HG03558 (cell line): ENCODE data around the gene FBXO21.
"Not testable (repeated sequence)": the region's sequence is repeated elsewhere in the genome, so short reads cannot be mapped to it uniquely, and the experiment has no call there.

Experiments used
- ATAC-seq: cut with Tn5 transposase; IDR thresholded peaks from one replicate; pipeline ENCODE4 v1.9.1; 2021; ENCODE audit warnings: moderate number of reproducible peaks; ENCODE audit not compliant: unreplicated experiment; ENCODE audit errors: extremely low read depth

The FBXO21 gene, protein sequence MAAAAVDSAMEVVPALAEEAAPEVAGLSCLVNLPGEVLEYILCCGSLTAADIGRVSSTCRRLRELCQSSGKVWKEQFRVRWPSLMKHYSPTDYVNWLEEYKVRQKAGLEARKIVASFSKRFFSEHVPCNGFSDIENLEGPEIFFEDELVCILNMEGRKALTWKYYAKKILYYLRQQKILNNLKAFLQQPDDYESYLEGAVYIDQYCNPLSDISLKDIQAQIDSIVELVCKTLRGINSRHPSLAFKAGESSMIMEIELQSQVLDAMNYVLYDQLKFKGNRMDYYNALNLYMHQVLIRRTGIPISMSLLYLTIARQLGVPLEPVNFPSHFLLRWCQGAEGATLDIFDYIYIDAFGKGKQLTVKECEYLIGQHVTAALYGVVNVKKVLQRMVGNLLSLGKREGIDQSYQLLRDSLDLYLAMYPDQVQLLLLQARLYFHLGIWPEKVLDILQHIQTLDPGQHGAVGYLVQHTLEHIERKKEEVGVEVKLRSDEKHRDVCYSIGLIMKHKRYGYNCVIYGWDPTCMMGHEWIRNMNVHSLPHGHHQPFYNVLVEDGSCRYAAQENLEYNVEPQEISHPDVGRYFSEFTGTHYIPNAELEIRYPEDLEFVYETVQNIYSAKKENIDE

DNA sequence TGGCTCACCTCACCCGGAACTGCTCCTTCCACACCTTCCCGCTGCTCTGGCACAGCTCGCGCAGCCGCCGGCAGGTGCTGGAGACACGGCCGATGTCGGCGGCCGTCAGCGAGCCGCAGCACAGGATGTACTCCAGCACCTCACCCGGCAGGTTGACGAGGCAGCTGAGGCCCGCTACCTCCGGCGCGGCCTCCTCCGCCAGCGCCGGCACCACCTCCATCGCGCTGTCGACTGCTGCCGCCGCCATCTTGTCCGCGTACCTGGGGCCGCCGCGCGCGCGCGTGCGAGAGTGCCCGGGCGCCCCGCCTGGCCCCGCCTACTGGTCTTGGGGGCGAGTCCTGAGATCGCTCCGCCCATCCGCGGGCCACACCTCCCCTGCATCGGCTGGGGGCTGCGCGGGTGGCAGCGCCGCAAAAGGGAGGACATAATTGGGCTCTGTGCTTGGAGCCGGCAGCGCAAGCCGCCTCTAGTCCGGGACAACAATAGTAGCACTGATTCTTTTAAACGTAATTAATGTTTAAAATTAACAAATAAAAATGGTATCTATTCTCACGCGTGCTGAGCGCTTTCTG, at the start of gene FBXO21:
Gene FBXO21 (minus strand): TSS at position 261 of the 572 bp plus-strand sequence. CDS start 14 bp downstream, at position 247.
- ATAC-seq, result peak; percentile 65

DNA sequence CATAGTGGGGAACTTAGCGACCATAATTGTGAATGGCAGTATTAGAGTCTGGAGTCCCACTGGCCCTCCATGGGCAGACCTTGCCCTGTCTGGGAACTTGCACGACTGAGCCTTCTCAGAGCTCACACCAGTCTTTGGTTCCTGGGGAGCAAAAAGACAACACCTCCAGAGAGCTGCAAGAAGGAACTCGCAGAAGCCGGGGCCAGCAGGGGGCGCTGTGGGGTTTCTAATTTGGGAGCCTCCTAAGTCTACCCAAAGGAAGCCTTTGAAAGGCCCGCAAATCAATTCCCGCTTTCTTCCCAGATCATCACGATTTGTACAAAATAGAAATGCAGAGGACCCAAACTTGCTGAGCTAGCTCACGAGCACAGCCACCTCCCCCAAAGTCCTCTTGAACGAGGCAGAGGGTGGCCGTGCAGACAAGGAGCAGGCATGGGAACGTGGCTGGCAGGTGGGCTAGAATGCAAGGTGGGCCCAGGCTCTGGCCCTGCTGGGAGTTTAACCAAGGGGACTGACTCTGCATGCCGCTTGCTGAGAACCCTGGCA, 46.3 kb upstream of the FBXO21 start:
- ATAC-seq, result no peak

DNA sequence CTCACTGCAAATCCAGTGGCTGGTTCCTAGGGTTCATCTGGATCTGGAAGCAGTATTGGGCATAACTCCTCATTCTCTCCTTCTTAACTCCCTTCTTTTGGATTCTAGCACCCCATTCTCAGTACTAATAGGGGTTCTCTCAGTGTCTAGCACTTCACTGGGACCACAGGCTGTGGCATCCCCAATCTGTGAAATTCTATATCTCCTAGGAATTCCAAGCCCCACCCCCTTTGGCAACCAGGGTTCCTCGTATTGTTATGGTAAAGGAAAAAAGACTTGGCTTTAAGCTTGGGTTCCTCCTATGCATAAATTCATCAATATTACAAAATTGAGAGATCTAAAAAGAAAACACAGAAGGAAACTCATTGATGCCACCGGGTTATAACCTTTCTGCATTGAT, 45.0 kb upstream of the FBXO21 start:
- no peak for ATAC-seq

DNA sequence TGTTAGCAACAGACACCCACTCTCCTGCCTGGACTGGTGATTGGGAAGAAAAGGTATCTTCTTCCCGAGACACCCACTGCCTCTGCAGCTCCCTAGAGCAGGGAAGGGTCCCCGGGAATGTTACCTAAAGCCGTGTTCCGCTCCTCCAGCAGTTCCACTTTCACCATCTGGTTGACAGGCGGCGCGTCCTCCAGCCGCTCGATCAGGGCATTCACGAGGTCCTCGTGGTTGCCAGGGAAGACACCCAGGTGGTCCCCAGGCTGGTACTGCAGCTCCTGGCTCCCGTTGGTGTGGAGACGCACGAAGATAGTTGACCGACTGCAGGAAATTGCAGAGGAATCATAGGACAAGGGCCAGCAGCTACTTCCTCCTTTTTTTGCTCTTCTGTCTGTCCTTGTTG, 44.2 kb upstream of the FBXO21 start:
- no peak for ATAC-seq

DNA sequence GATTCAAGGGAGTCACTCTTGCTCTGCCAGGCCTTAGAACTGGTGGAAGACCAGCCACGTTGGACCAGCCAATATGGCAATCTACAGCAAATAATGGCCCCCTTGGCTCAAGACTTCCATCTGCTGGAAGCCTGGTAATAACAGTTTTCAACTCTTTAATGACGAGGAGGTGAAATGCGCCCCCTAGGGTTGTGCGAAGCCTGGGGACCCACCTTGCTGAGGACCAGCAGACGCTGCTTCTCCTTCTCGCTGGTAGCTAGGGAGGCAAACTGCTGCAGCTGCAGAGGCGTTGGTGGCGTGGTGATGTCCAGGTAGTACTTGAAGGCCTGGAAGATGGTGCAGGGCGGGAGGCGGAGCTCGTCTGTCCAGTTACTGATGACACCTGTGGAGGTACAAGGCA, 41.5 kb upstream of the FBXO21 start:
- no peak for ATAC-seq

DNA sequence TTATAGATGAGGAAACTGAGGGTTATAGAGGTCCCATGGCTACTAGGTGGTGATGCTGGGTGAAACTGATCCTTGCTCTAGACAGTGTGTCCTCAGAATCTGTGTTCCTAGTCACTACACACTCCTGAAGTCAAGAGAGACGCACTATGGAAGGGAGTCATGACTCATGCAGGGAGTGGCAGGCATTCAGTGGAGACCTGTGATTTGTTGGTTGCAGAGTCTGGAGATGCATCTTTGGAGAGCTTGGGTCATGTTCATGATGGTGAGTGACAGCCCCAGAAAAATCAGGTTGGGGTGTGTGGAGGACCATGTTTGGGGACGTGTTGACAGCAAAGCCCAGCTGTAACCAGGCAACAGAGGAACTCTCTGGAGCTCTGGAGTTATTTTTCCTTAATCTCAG, 38.0 kb upstream of the FBXO21 start:
- ATAC-seq, result no peak

DNA sequence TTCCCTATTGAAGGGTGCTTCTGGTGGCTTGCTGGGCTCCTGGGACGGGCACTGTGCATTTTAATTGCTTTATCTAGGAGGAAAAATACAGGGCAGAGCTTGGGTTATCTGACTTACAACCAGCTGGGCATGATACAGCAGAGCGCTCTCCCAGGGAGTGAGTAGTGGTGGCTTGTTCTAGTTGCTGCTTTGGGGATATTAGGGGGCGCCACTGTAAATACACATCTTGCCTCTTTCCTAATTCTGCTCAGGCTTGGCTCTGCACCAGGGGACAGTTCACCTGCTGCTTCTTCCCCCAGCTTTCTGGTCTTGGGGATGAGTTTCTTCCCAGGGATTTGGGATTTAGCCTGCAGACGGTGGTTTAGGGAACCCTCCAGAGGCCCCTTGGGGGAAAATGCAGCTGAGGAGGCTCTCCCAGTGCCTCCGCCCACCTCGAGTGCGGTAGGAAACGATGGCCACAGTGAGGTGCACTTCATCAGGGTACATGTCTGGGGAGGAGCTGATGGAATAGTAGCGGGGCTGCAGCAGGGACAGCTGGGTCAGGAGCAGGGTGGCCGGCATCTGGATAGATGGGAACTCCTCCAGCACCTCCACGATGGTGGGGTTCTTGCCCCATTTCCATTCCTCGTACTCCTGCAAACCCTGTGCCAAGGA, 36.9 kb upstream of the FBXO21 start:
- ATAC-seq, result no peak

DNA sequence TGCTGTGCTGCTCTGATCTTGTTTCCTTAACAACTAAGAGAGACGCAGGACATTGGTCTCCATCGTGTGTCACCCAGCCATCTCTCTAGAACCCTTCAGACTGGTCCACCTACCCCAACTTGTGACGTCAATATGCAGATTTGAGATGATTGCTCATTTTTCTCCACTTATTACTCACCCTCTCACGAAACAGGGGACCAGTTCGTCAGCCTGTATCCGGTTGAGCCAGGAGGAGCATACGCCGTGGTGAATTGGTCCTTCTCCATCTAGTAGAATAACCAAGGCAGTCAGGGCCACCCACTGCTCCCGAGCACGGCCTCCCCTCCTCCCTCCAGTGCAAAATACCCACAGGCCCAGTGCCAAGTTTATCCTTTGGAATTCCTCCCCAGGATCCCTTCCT, 36.2 kb upstream of the FBXO21 start:
- no peak for ATAC-seq

DNA sequence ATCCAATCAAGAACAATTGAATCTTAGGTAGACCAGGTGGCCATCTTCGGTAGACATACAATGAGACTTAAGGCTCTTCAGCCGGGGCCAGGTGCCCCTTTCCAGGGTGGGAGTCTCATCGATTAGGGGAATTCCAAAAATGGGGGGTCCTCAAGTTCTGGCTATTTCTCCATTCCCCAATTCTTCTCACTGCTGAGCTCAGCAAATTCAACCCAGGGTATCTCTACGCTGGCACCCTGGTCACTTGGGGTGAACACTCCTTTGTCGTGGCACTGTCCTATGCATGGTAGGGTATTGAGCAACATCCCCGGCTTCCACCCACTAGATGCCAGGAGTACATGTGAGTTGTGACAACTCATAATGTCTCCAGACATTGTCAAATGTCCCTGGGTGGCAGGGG, 34.9 kb upstream of the FBXO21 start:
- no peak for ATAC-seq

DNA sequence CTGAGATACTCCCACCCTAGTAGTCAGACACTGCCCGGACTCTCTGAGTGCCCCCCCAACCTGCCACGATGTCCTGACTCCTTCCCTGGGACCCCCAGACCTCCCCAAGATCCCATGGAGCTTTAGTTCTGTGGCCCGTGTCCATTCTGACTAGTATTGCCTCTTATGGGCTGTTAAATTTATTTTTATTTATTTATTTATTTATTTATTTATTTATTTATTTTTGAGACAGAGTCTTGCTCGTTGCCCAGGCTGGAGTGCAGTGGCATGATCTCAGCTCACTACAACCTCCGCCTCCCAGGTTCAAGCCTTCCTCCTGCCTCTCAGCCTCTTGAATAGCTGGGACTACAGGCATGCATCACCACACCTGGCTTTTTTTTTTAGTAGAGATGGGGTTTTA, 30.7 kb upstream of the FBXO21 start:
- ATAC-seq, result not testable (repeated sequence)

DNA sequence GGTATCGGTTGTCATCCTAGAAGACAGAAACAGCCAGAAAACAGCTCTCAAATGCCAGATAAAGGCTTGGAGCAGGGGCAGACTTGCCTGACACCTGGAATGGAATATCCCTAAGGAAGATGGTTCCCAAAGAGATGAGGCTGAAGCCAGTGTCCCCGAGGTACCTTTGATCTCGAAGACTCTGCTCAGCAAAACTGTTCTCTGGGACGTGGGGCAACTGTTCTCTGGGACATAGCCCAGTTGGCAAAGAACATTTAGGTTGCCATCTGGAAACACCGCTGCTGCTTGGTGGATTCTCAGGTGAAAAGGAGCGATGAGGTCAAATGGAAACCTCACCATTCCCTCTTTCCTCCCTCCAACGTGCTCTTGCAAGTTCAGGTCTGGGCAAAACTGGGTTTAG, 27.9 kb upstream of the FBXO21 start:
- no peak for ATAC-seq

DNA sequence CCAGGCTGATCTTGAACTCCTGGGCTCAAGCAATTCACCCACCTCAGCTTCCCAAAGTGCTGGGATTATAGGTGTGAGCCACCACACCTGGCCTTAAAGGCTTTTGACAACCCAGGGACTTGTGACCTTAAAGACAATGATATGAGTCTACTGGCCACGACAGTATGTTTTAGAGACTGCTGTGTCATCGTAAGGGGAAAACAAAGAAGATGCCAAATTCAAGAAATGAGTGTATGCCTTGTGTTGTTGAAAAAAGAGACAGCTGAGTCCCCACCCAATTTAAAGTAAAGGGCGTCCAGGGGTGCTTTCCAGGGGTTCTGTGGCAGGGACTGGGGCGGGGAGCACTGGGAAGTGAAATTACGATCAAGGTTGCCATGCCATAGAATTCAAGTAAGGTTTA, 26.4 kb upstream of the FBXO21 start:
- no peak for ATAC-seq

DNA sequence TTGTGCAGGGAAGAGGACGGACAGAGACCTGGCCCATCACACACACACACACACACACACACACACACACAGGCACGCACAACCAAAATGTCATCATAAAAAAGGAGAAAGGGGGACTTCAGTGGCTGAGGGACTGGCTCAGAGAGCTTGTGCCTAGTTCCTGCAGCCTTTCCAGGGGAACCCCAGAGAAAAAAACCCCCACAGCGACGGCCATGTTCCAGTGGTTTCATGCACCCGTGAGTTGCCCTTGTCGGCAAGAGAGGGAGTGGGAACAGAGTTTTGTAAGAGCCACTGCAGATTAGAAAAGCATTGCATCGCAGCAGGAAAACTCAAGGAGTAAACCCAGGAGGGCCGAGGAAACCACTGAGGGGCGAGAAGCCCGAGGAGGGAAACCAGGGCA, 24.5 kb upstream of the FBXO21 start:
- ATAC-seq, result no peak

DNA sequence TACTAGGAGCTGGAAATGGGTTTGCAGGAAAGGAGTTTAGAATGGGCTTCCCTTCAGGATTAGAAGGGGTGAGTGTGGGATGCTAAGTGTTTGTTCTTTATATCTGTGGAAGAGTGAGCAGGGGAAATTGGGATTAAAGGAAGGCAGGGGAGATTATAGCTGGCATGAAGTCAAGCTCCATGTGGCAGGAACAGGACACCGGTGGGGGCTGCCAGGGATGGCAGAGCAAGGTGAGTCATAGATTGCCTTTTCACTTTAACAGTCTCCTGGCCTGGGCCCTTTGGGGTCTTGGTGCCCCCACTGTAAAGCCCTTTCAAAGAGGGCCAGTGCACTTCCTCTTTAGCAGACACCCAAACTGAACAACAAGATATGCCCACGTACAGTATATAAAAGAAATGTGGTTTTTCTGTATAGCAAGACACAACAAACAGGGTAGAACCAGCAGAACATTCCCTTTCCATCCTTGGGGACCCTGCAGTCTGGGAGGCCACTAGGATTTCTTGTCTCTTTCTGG, 23.1 kb upstream of the FBXO21 start:
- no peak for ATAC-seq

DNA sequence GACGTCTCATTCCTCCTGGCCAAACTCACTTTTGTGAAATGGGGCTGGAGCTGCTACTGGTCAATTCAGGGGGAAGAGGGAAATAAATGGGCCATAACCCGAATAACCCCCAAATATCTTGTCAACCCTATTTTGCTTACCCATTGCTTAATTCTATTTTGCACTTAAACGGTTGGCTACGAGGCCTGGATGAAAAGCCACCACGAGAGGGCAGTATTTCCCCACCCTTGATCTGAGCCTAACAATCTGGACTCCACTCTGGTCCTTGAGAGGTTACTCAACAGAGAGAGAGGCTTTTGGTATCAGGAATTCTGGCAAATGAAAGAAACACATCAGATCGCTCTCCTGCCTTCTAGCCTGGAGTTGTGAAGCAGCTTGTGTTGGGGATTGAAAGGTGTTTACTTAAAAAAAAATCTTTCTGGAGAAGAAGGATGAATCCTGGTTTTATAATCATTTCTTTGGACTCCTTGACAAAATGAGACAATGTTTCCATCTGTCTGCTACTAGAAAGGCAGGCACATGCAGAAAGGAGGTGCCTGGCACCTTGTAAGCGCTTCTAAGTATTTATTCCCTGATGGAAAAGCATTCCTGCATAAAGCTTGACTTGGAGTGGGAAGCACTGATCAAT, 22.4 kb upstream of the FBXO21 start:
- no peak for ATAC-seq

DNA sequence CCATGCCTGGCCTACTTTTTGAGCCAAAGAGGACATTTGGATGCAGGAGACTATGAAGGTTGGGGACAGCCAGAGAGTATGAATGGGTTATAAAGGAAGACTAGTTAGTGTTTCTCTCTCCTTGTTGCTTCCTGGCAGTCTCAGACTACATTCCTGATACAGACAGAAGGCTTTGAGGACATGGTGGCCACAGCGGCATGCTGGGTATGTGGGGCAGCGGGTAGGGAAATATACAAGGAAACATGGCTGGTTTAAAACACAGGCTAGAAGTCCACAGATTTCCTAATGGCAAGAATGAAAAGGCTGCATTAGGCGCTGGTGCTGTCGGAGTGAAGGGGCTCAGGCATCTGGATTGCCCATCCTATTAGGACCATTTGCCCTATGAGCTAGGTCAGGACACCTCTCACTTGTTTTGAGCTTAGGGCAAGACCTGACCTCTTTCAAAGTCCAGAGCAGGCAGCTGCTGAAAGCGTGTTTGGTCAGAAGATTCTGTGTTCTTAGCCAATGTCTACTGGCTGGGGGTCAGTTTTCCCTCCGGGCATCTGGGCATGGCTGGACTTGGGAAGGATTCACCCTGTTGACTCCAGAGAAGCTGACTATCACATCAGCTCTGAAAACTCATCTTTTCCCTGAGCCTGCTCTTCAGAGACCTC, 20.1 kb upstream of the FBXO21 start:
- ATAC-seq, result no peak

DNA sequence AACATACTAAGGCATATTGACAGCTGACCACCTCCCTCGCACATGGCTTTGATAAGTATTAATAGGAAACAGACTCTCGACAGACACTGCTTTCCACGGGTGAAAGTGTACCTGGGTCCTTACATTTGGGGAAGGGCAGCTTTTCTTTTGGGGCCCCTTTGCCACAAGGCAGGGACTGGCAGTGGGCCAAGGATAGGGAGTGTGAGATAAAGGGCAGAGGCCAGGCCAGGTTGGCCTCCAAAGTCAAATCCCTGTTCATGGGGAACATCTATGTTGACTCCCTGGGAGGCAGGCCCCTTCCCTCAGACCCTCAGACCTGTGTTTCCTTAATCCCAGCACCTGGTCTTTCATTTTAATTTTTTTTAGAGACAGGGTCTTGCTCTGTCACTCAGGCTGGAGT, 19.4 kb upstream of the FBXO21 start:
- no peak for ATAC-seq

DNA sequence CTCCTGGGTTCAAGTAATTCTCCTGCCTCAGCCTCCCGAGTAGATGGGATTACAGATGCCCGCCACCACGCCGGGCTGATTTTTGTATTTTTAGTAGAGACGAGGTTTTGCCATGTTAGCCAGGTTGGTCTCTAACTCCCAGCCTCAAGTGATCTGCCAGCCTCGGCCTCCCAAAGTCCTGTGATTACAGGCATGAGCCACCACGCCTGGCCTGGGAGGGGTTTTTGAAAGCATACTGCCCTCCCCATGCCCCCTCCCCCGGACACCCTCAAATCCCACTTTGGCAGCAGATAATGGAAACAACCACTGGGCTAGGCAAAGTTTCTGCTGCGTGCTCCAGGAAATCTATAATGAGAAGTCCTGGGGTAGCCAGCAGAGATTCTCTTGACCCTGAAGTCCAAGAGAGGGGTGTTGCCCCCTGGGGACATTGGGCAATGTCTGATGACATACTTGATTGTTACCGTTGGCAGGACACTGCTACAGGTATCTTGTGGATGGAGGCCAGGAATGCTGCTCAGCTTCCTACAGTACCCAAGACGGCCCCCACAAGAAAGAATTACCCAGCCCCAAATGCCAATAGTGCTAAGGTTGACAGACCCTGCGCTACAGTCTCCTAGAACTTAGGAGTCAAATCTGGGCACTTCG, 18.7 kb upstream of the FBXO21 start:
- ATAC-seq, result no peak

DNA sequence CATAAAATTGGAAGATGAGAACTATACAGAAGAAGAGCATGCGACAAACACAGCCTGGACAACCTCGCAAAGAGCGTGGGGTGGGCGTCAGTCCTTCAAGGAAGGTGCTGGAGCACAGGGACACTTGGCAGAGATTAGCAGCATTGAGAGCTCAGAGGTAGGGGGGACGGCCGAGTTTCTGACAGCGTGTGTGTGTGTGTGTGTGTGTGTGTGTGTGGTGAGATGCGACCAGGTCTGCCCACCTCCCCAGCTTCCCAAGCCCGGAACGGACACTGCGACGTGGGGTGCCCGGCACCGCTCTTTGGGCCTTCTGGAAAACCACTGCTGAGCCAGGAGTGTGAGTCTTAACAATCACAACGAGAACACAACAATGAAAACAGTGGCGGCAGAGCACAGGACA, 17.9 kb upstream of the FBXO21 start:
- ATAC-seq, result no peak
